Fibroblast of lung (primary cell): ENCODE measurements around the gene RFC4.

ENCODE experiments used
- CTCF ChIP-seq, 2 donors: IDR thresholded peaks in 1 of 2; conservative IDR thresholded peaks in 1 of 2; 1 replicate in 1 of 2; 2 replicates in 1 of 2; pipeline ENCODE4 v1.5.1; 2011 to 2012; ENCODE audit warnings: low read length in 2 of 2, control low read depth in 1 of 2, inconsistent platforms in 1 of 2, low read depth in 1 of 2, mild to moderate bottlenecking in 1 of 2
- EZH2 ChIP-seq: IDR thresholded peaks from 2 replicates; pipeline ENCODE4 v1.5.1; 2012; ENCODE audit warnings: low read length, control low read depth, mild to moderate bottlenecking; ENCODE audit errors: missing control alignments

- TF ChIP-seq CTCF (conservative IDR thresholded peaks at IDR 0.05 in 1 of 2, IDR thresholded peaks at IDR 0.05 in 1 of 2; ENCODE audit: low read depth in 1 of 2, low read length in 2 of 2) (no peak), EZH2 (no peak)
These were observed 36.8 kb upstream of the RFC4 start for GRCh38 chr3:186843039-186843432.
